K562 (cell line): ENCODE data around the gene MARK2. TPM values are rescaled to one million over a fixed set of nuclear protein-coding genes. Genes with fewer than 3 reads are reported as not detected.

Experiments used
- ASH1L ChIP-seq: fragments of 450-650 bp; IDR thresholded peaks from 2 replicates; pipeline ENCODE4 v1.6.1; 2018; ENCODE audit warnings: borderline replicate concordance, mild to moderate bottlenecking, low read depth; ENCODE audit not compliant: partially characterized antibody
- BCOR ChIP-seq: fragments of 450-650 bp; IDR thresholded peaks from 2 replicates; pipeline ENCODE4 v1.6.1; 2016
- EWSR1 ChIP-seq: fragments of 450-650 bp; IDR thresholded peaks from 2 replicates; pipeline ENCODE4 v1.6.1; 2018; ENCODE audit warnings: borderline replicate concordance, mild to moderate bottlenecking, low read depth, moderate library complexity; ENCODE audit not compliant: partially characterized antibody
- ILK ChIP-seq: fragments of 450-650 bp; IDR thresholded peaks from 2 replicates; pipeline ENCODE4 v1.6.1; 2016; ENCODE audit warnings: missing genetic modification characterization, low read depth, mild to moderate bottlenecking, missing compliant biosample characterization, moderate library complexity, borderline replicate concordance
- KDM2B ChIP-seq: fragments of 250-450 bp; sonication (Bioruptor Pico); IDR thresholded peaks from 2 replicates; pipeline ENCODE4 v1.8.0; 2021; ENCODE audit warnings: mild to moderate bottlenecking, moderate library complexity
- MED1 ChIP-seq: sonication (generic); formaldehyde crosslinking; IDR thresholded peaks from 2 replicates; pipeline ENCODE4 v1.8.1; 2023; ENCODE audit warnings: missing genetic modification reagents, borderline replicate concordance
- PBX2 ChIP-seq, 2 experiments: IDR thresholded peaks in 1 of 2; conservative IDR thresholded peaks in 1 of 2; 2 replicates each; pipeline ENCODE4 v1.6.1; 2016; ENCODE audit warnings: low read depth in 2 of 2, mild to moderate bottlenecking in 1 of 2, missing compliant biosample characterization in 1 of 2, missing genetic modification characterization in 1 of 2, moderate library complexity in 1 of 2
- ZNF175 ChIP-seq: fragments of 200-800 bp; sonication (Bioruptor generic); IDR thresholded peaks from 2 replicates; pipeline ENCODE4 v1.6.1; 2016; ENCODE audit warnings: low read depth, mild to moderate bottlenecking, missing genetic modification characterization, missing compliant biosample characterization
- ZNF311 ChIP-seq: fragments of 250-450 bp; sonication (Bioruptor Pico); IDR thresholded peaks from 2 replicates; pipeline ENCODE4 v1.4.0; 2020; ENCODE audit warnings: mild to moderate bottlenecking, moderate library complexity
- polyA plus RNA-seq, 8 experiments: library from polyadenylated mRNA; depleted of rRNA in 4 of 8; stranded (reverse) in 5 of 8; unstranded in 3 of 8; fragments of >200 nt; fragmentation: Nextera tagmentation in 2 of 8; fragmentation: Illumina TruSeq in 1 of 8; extraction: Ambion mirVana in 2 of 8; extraction: Trizol in 1 of 8; gene quantifications; 2 replicates each; pipeline versions ENCODE4 v1.2.1 to v1.2.3, GENCODE V29; 2011 to 2014; ENCODE audit warnings: inconsistent platforms in 1 of 8, missing spikeins in 1 of 8
- total RNA-seq, 7 experiments: library from RNA; depleted of rRNA in 6 of 7; stranded (reverse); fragments of >200 nt in 6 of 7; fragmentation: Illumina TruSeq in 2 of 7; extraction: Trizol in 2 of 7; gene quantifications; 2 replicates each; pipeline versions ENCODE4 v1.2.1 to v1.2.3, GENCODE V29; 2011 to 2021; ENCODE audit warnings: low replicate concordance in 1 of 7
- TF ChIP-seq, protein P1 (sequence below): IDR thresholded peaks from 2 replicates; pipeline ENCODE4 v1.6.1; 2011; ENCODE audit warnings: borderline replicate concordance, low read depth, mild to moderate bottlenecking, moderate library complexity, low read length; ENCODE audit not compliant: insufficient read depth, poor library complexity, severe bottlenecking

MARK2 gene
- total and polyA plus RNA-seq, 9 of the 15 experiments (the other 6 are each of a cell fraction or from before 2014, with no cell fraction given): 0.32 to 43.5 (median 15.1) TPM

DNA sequence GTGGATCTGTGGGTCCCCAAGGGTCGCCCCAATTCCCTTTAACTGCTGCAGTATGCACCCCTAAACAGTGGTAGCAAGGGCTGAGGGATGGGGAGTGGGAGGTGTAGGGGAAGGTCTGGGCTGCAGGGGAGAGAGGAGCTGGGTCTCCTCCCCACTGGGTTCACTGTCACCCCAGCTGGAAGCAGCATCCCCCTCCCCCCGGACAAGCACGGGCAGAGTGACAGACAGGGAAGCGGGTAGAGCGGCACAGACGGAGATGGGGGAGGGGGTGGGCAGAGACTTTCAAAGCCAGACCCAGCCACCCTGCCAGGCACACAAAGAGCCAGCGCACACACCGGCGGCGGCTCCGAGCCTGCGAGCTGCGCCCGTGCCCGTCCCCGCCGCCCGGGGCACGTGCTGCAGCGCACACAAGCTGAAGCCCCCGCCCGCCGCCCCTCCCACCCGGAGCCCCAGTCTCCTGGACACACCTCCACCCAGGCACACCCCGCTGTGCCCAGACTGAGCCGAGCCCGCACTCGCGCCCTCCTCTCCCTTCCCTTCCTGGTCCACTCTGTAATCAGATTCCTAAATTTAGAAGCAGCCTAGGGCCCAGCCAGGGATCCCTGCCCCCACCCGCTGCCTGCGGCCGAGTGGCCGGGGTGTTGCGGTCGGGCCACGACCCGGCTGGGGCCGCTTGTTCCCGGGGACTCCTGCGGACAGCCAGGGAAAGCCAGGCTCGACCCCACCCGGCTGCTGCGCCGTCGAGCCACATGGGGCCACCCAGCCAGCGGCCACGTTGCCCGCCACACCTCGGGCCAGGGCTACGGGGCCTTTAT lies 79.0 kb downstream of the MARK2 start (continued):
- TF ChIP-seq, protein P1, sequence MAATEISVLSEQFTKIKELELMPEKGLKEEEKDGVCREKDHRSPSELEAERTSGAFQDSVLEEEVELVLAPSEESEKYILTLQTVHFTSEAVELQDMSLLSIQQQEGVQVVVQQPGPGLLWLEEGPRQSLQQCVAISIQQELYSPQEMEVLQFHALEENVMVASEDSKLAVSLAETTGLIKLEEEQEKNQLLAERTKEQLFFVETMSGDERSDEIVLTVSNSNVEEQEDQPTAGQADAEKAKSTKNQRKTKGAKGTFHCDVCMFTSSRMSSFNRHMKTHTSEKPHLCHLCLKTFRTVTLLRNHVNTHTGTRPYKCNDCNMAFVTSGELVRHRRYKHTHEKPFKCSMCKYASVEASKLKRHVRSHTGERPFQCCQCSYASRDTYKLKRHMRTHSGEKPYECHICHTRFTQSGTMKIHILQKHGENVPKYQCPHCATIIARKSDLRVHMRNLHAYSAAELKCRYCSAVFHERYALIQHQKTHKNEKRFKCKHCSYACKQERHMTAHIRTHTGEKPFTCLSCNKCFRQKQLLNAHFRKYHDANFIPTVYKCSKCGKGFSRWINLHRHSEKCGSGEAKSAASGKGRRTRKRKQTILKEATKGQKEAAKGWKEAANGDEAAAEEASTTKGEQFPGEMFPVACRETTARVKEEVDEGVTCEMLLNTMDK: peak; percentile 20
- TF ChIP-seq EWSR1 (no peak), BCOR (0 out of 2 replicates have a peak, but pooled peaks have one; percentile 34), ILK (tag) (no peak), MED1 (CRISPR knock-in tag) (no peak), KDM2B (no peak), ZNF175 (no peak), ZNF311 (CRISPR knock-in tag) (0 out of 2 replicates have a peak, but pooled peaks have one; percentile 45), ASH1L (no peak), PBX2 (CRISPR knock-in tag; IDR thresholded peaks at IDR 0.05; ENCODE audit: low read depth) (no peak), PBX2 (tag; conservative IDR thresholded peaks at IDR 0.05; ENCODE audit: low read depth) (no peak)
